GM12878 (cell line): ENCODE measurements around the gene DHX29. TPM values are rescaled to one million over a fixed set of nuclear protein-coding genes. Genes with fewer than 3 reads are reported as not detected.

Experiments used
- ATAC-seq: fragments of 200-7000 bp; cut with Tn5 transposase; 3 replicates; pipeline ENCODE4 v1.9.1; 2020; ENCODE audit warnings: mild to moderate bottlenecking, moderate library complexity
- BruUV-seq: library from RNA; stranded (reverse); fragments of 400-500 nt; replicated peaks from 2 replicates; lab custom pipeline; 2021; lab: Mats Ljungman, UMichigan
- CTCF ChIA-PET: fragments of 300-600 bp; sonication (Branson Sonifier 250); formaldehyde crosslinking; extraction: SDS; loops from one replicate; lab custom pipeline; 2021; ENCODE audit warnings: inconsistent platforms; lab: Yijun Ruan, JAX
- POLR2A ChIA-PET: fragments of 350-600 bp; formaldehyde crosslinking; extraction: SDS; loops from one replicate; lab custom pipeline; 2021; ENCODE audit warnings: inconsistent platforms; lab: Charles Lee
- RAD21 ChIA-PET: fragments of 300-600 bp; sonication (Branson Sonifier 250); formaldehyde crosslinking; loops from one replicate; lab custom pipeline; 2023; ENCODE audit warnings: antibody characterized with exemption; ENCODE audit not compliant: unreplicated experiment; lab: Charles Lee
- SMC1A ChIA-PET: fragments of 300-600 bp; sonication (Branson Sonifier 250); formaldehyde crosslinking; loops from one replicate; lab custom pipeline; 2023; ENCODE audit not compliant: unreplicated experiment, uncharacterized antibody; lab: Charles Lee
- DNase-seq: peaks from one replicate; pipeline ENCODE4 v3.0.0-alpha.2; 2011; ENCODE audit warnings: low read depth, low spot score
- FAIRE-seq: peaks from 3 replicates; lab custom pipeline; 2011; peaks lifted over from hg19 to GRCh38; lab: Jason Lieb, UNC
- H2AFZ ChIP-seq: 2 replicates; pipeline ENCODE4 v1.6.0; 2011; ENCODE audit warnings: low read depth, low read length, control low read depth; ENCODE audit not compliant: control insufficient read depth
- H3K27ac ChIP-seq: 2 replicates; pipeline ENCODE4 v1.5.1; 2011; ENCODE audit warnings: control low read depth; ENCODE audit not compliant: control insufficient read depth, insufficient read depth
- H3K27me3 ChIP-seq, 2 experiments: replicated peaks in 1 of 2; 2 replicates each; pipeline versions ENCODE4 v1.6.0 to v1.6.1; 2011; ENCODE audit warnings: low read length in 1 of 2; ENCODE audit not compliant: control insufficient read depth in 2 of 2, insufficient read depth in 2 of 2
- H3K36me3 ChIP-seq, 2 experiments: 2 replicates each; pipeline ENCODE4 v1.5.1; 2011; ENCODE audit warnings: low read length in 1 of 2; ENCODE audit not compliant: control insufficient read depth in 2 of 2, insufficient read depth in 2 of 2
- H3K4me1 ChIP-seq: 2 replicates; pipeline ENCODE4 v1.6.1; 2011; ENCODE audit warnings: mild to moderate bottlenecking, low read length, moderate library complexity, mixed read lengths; ENCODE audit not compliant: control insufficient read depth, insufficient read depth
- H3K4me2 ChIP-seq: 2 replicates; pipeline ENCODE4 v1.6.0; 2011; ENCODE audit warnings: control low read depth; ENCODE audit not compliant: control insufficient read depth, insufficient read depth
- H3K4me3 ChIP-seq: fragments of 200-600 bp; sonication (generic); 2 replicates; pipeline ENCODE4 v1.5.1; 2016
- H3K79me2 ChIP-seq: 2 replicates; pipeline ENCODE4 v1.6.0; 2011; ENCODE audit warnings: low read length; ENCODE audit not compliant: control insufficient read depth, insufficient read depth
- H3K9ac ChIP-seq: 2 replicates; pipeline ENCODE4 v1.8.0; 2011; ENCODE audit warnings: low read length, control low read depth, mixed read lengths; ENCODE audit not compliant: control insufficient read depth, insufficient read depth
- H3K9me3 ChIP-seq: replicated peaks from 3 replicates; pipeline ENCODE4 v1.5.1; 2011; ENCODE audit warnings: mild to moderate bottlenecking, low read length; ENCODE audit not compliant: control insufficient read depth, insufficient read depth
- H4K20me1 ChIP-seq: 2 replicates; pipeline ENCODE4 v1.6.0; 2011; ENCODE audit not compliant: control insufficient read depth, insufficient read depth
- ETV6 ChIP-seq, 2 experiments: fragments of 450-650 bp in 1 of 2; IDR thresholded peaks in 1 of 2; conservative IDR thresholded peaks in 1 of 2; 2 replicates each; pipeline ENCODE4 v1.6.1; 2014; ENCODE audit warnings: antibody characterized with exemption in 1 of 2, borderline replicate concordance in 1 of 2, low read depth in 1 of 2, mild to moderate bottlenecking in 1 of 2, moderate library complexity in 1 of 2
- EZH2 ChIP-seq: IDR thresholded peaks from 2 replicates; pipeline ENCODE4 v1.6.1; 2012; ENCODE audit warnings: low read depth, mild to moderate bottlenecking, control low read depth, inconsistent platforms, low read length, borderline replicate concordance; ENCODE audit not compliant: control insufficient read depth
- WGBS: methylation state at CpG from one replicate; pipeline ENCODE4 v1.1.6; 2016; ENCODE audit warnings: low lambda C conversion rate; ENCODE audit not compliant: insufficient replicate concordance, insufficient coverage; ENCODE audit errors: missing lambda C conversion rate; 5-methylcytosine and 5-hydroxymethylcytosine counted together
- in situ Hi-C: fragments of 300-500 bp; cut with MboI; formaldehyde crosslinking; loops from 9 replicates; pipeline ENCODE4 v1.14.3; 2018; ENCODE audit warnings: mixed read lengths
- intact Hi-C: fragments of 100-400 bp; cut with micrococcal nuclease; formaldehyde crosslinking; loops from one replicate; pipeline ENCODE4 v1.14.2; 2022; ENCODE audit not compliant: unreplicated experiment
- polyA plus RNA-seq, 11 experiments: library from polyadenylated mRNA; depleted of rRNA in 4 of 11; unstranded in 6 of 11; stranded (reverse) in 5 of 11; fragments of >200 nt; fragmentation: Nextera tagmentation in 4 of 11; fragmentation: Illumina TruSeq in 1 of 11; extraction: Ambion mirVana in 4 of 11; extraction: Trizol in 1 of 11; gene quantifications; 1 replicate in 1 of 11; 2 replicates in 10 of 11; pipeline versions ENCODE4 v1.2.1 to v1.2.3, GENCODE V29; 2011 to 2016; ENCODE audit warnings: inconsistent platforms in 2 of 11, missing spikeins in 2 of 11, low read depth in 1 of 11
- total RNA-seq, 4 experiments: library from RNA; depleted of rRNA in 3 of 4; stranded (reverse); fragments of >200 nt in 3 of 4; fragmentation: Illumina TruSeq in 1 of 4; extraction: Trizol in 1 of 4; gene quantifications; 2 replicates each; pipeline versions ENCODE4 v1.2.1 to v1.2.3, GENCODE V29; 2013 to 2021
- TF ChIP-seq, protein P1 (sequence below): IDR thresholded peaks from 2 replicates; pipeline ENCODE4 v1.6.1; 2012; ENCODE audit warnings: low read depth, low read length, improper control_type of control experiment

DHX29 gene
- total and polyA plus RNA-seq, 10 of the 15 experiments (the other 5 are each of a cell fraction or from before 2014, with no cell fraction given): 5.3 to 49.1 (median 17.2) TPM

GRCh38 chr5:55230086-55230629 lies 77.3 kb downstream of the DHX29 start:
- no peak overlapping the region for H3K4me3 ChIP-seq
- H4K20me1 ChIP-seq: no peaks in the 10 kb centered on the region; the same call in 1 of the 2 replicates
- no peak for ATAC-seq
- FAIRE-seq: no peak
- WGBS: 29% methylated on average over 8 of the region's 8 CpGs
- ChIA-PET RAD21 (no interaction called here), SMC1A (interaction anchor here (0.6 to 1.2 kb wide), 2 partner anchors 93 to 1571 kb away, joined by 3 read pairs; no protein-coding TSS in a partner anchor), POLR2A (no interaction called here), CTCF (no interaction called here)
- H3K27ac ChIP-seq: no peak overlapping the region
- in situ Hi-C loops: no loop called here
- H3K79me2 ChIP-seq: no peaks in the 10 kb centered on the region
- no peak for DNase-seq
- H3K4me1 ChIP-seq: peaks cover 19% of the 10 kb centered on the region
- no TSS peak for BruUV-seq
- H3K9ac ChIP-seq: no peak overlapping the region
- H3K9me3 ChIP-seq: no peaks in the 10 kb centered on the region; the same call in 2 of the 3 replicates
- no peak overlapping the region for H3K4me2 ChIP-seq
- H2AFZ ChIP-seq: no peak overlapping the region
- TF ChIP-seq EZH2 (0 out of 2 replicates have a peak, but pooled peaks have one; percentile 57), ETV6 (conservative IDR thresholded peaks at IDR 0.05 in 1 of 2, IDR thresholded peaks at IDR 0.05 in 1 of 2; ENCODE audit: borderline replicate concordance in 1 of 2, low read depth in 1 of 2) (no peak)
- TF ChIP-seq, protein P1, sequence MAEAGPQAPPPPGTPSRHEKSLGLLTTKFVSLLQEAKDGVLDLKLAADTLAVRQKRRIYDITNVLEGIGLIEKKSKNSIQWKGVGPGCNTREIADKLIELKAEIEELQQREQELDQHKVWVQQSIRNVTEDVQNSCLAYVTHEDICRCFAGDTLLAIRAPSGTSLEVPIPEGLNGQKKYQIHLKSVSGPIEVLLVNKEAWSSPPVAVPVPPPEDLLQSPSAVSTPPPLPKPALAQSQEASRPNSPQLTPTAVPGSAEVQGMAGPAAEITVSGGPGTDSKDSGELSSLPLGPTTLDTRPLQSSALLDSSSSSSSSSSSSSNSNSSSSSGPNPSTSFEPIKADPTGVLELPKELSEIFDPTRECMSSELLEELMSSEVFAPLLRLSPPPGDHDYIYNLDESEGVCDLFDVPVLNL: no peak
- H3K27me3 ChIP-seq: peaks cover 39 to 49% of the 10 kb centered on the region in 2 experiments
- intact Hi-C loops: no loop called here
- H3K36me3 ChIP-seq: no peaks in the 10 kb centered on the region
